ENCODE measurements around the gene TSPEAR. TPM values are rescaled to one million over a fixed set of nuclear protein-coding genes. Genes with fewer than 3 reads are reported as not detected.

TSPEAR gene
- total RNA-seq, 1 experiment from 2014 or later: not detected

- CTCF ChIA-PET: interaction anchor here (0.7 kb wide), 1 partner anchor 168 kb away, joined by 4 read pairs; no protein-coding TSS in a partner anchor
- Histone ChIP-seq H3K4me1 (ENCODE audit: control insufficient read depth, insufficient read depth, low read length) (no peaks in the 10 kb centered on the region), H3K27me3 (ENCODE audit: control insufficient read depth, insufficient read depth, low read length) (no peaks in the 10 kb centered on the region), H3K27ac (ENCODE audit: low read length) (no peak overlapping the region), H3K4me3 (ENCODE audit: low read depth in 2 of 2, low read length in 2 of 2) (0 out of 4 replicates have a peak overlapping the region, but pooled peaks of 1 of the 2 experiments have one; percentile 2), H3K36me3 (ENCODE audit: control insufficient read depth, insufficient read depth, low read length) (no peaks in the 10 kb centered on the region), H3K9me3 (ENCODE audit: control insufficient read depth, insufficient read depth, low read depth, low read length) (no peaks in the 10 kb centered on the region)
- POLR2A ChIA-PET: no interaction called here
- ATAC-seq (no peak), DNase-seq (ENCODE audit: low read depth, low spot score) (no peak)
- TF ChIP-seq, protein P1, sequence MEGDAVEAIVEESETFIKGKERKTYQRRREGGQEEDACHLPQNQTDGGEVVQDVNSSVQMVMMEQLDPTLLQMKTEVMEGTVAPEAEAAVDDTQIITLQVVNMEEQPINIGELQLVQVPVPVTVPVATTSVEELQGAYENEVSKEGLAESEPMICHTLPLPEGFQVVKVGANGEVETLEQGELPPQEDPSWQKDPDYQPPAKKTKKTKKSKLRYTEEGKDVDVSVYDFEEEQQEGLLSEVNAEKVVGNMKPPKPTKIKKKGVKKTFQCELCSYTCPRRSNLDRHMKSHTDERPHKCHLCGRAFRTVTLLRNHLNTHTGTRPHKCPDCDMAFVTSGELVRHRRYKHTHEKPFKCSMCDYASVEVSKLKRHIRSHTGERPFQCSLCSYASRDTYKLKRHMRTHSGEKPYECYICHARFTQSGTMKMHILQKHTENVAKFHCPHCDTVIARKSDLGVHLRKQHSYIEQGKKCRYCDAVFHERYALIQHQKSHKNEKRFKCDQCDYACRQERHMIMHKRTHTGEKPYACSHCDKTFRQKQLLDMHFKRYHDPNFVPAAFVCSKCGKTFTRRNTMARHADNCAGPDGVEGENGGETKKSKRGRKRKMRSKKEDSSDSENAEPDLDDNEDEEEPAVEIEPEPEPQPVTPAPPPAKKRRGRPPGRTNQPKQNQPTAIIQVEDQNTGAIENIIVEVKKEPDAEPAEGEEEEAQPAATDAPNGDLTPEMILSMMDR (IDR thresholded peaks at IDR 0.05): peak; percentile 81
- no peak for TF ChIP-seq REST (IDR thresholded peaks at IDR 0.05; ENCODE audit: insufficient read depth in 1 of 2, low read depth in 2 of 2, low read length in 1 of 2)
- intact Hi-C loops (cut with micrococcal nuclease; ENCODE audit: unreplicated experiment): no loop called here
- BruUV-seq (replicated peaks): no TSS peak
- in situ Hi-C loops (cut with HindIII; ENCODE audit: low pct_unique_long_range_greater_than_20kb, low sequenced_read_pairs): no loop called here
Measured at GRCh38 chr21:44487831-44488230, 223.5 kb downstream of the TSPEAR start.

DNA sequence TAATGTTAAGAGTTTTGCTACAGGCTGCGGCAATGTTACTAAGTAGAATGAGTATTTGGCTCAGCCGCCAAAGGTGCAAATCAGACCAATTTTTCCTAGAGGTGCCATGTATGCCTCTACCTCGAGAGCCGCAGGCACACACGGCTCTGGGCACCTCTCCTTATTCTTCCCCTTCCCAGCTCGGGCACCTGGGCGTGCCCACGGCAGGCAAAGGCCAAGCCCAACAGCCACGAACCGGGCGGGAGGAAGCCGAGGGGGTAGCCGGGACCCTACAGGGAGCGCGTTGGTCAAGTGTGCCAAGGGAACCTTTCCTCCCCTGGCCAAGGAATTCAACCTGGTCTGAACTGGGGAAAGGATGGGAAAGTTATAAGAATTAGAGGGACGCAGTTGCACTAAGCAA, 225.1 kb downstream of the TSPEAR start:
- in situ Hi-C loops (cut with HindIII; ENCODE audit: low pct_unique_long_range_greater_than_20kb, low sequenced_read_pairs) (no loop called here), intact Hi-C loops (cut with micrococcal nuclease; ENCODE audit: unreplicated experiment) (no loop called here)
- peak overlapping the region; percentile 66 to 78 for H3K4me3 ChIP-seq (ENCODE audit: low read depth in 2 of 2, low read length in 2 of 2)
- H3K9me3 ChIP-seq (ENCODE audit: control insufficient read depth, insufficient read depth, low read depth, low read length): no peaks in the 10 kb centered on the region
- CTCF ChIA-PET: interaction anchor here (0.6 kb wide), 1 partner anchor 41 kb away, joined by 3 read pairs; no protein-coding TSS in a partner anchor
- DNase-seq (ENCODE audit: low read depth, low spot score): no peak
- H3K4me1 ChIP-seq (ENCODE audit: control insufficient read depth, insufficient read depth, low read length): no peaks in the 10 kb centered on the region
- no peaks in the 10 kb centered on the region for H3K36me3 ChIP-seq (ENCODE audit: control insufficient read depth, insufficient read depth, low read length)
- BruUV-seq (replicated peaks): no TSS peak
- POLR2A ChIA-PET: no interaction called here
- peak overlapping the region; percentile 83 for H3K27ac ChIP-seq (ENCODE audit: low read length)
- ATAC-seq: peak; percentile 39; the same call in 1 of the 2 replicates
- no peaks in the 10 kb centered on the region for H3K27me3 ChIP-seq (ENCODE audit: control insufficient read depth, insufficient read depth, low read length)
- TF ChIP-seq, protein P1 (IDR thresholded peaks at IDR 0.05): no peak
- no peak for TF ChIP-seq POLR2AphosphoS5 (IDR thresholded peaks at IDR 0.05; ENCODE audit: low read depth, low read length)
- no peak for TF ChIP-seq SIN3A (IDR thresholded peaks at IDR 0.05; ENCODE audit: borderline replicate concordance, insufficient read depth, low read depth, low read length)
- TF ChIP-seq REST (IDR thresholded peaks at IDR 0.05; ENCODE audit: insufficient read depth in 1 of 2, low read depth in 2 of 2, low read length in 1 of 2): no peak
- no peak for TF ChIP-seq TCF7L2 (IDR thresholded peaks at IDR 0.05; ENCODE audit: low read depth, low read length)
